Calu3 (cell line): ENCODE measurements around the gene VPS54. TPM values are rescaled to one million over a fixed set of nuclear protein-coding genes. Genes with fewer than 3 reads are reported as not detected.

Source experiments
- BruUV-seq: library from RNA; stranded (reverse); fragments of 400-500 nt; replicated peaks from 2 replicates; lab custom pipeline; 2021; lab: Mats Ljungman, UMichigan
- CTCF ChIA-PET: fragments of 300-600 bp; sonication (Branson Sonifier 250); formaldehyde crosslinking; loops from one replicate; lab custom pipeline; 2022; ENCODE audit warnings: antibody characterized with exemption; lab: Charles Lee
- DNase-seq: peaks from one replicate; pipeline ENCODE4 v3.0.0; 2022
- H3K27ac Mint-ChIP-seq: one replicate; pipeline ENCODE4 v1.8.0; 2022; ENCODE audit warnings: mixed read lengths; ENCODE audit not compliant: unreplicated experiment
- H3K27me3 Mint-ChIP-seq: one replicate; pipeline ENCODE4 v1.8.0; 2022; ENCODE audit warnings: mixed read lengths; ENCODE audit not compliant: unreplicated experiment
- H3K36me3 Mint-ChIP-seq: one replicate; pipeline ENCODE4 v1.8.0; 2022; ENCODE audit warnings: mild to moderate bottlenecking, moderate library complexity, mixed read lengths; ENCODE audit not compliant: insufficient read depth, unreplicated experiment
- H3K4me1 Mint-ChIP-seq: one replicate; pipeline ENCODE4 v1.8.0; 2022; ENCODE audit warnings: mild to moderate bottlenecking, low read depth, mixed read lengths; ENCODE audit not compliant: unreplicated experiment
- H3K4me3 Mint-ChIP-seq: one replicate; pipeline ENCODE4 v1.8.0; 2022; ENCODE audit warnings: mild to moderate bottlenecking, low read depth, moderate library complexity, mixed read lengths; ENCODE audit not compliant: unreplicated experiment
- H3K9me3 Mint-ChIP-seq: one replicate; pipeline ENCODE4 v1.8.0; 2022; ENCODE audit warnings: low read depth, mixed read lengths; ENCODE audit not compliant: unreplicated experiment
- intact Hi-C: fragments of 100-400 bp; cut with micrococcal nuclease; formaldehyde crosslinking; loops from one replicate; pipeline ENCODE4 v1.10.0; 2022; ENCODE audit not compliant: unreplicated experiment
- total RNA-seq: library from RNA; stranded (reverse); gene quantifications from 2 replicates; pipeline ENCODE4 v1.2.3, GENCODE V29; 2022
- TF ChIP-seq, protein P1 (sequence below): fragments of 200-600 bp; IDR thresholded peaks from one replicate; pipeline ENCODE4 v1.8.0; 2022; ENCODE audit warnings: antibody characterized with exemption; ENCODE audit not compliant: unreplicated experiment

The VPS54 gene
- total RNA-seq, 1 experiment from 2014 or later, result 11.7 TPM

DNA sequence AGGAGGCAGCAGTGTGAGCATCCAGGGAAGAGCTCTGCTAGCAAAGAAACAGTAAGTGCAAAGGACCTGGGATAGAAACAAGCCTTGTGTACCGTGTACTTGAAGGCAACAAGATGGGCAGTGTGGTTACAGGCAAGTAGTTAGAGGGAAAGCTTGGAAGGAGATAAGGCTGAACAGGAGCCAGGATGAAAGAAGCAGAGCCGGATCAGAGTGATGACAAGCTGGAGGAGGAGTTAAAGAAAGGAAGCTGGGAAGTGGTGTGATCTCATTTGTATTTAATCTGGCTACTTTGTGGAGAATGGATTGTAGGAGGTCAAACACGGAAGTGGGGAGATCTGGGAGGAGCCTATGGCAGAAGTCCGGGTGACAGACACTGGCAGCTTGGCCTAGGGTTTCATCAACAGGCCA, 44.7 kb upstream of the VPS54 start:
- Mint-ChIP-seq H3K4me1 (peaks cover 18% of the 10 kb centered on the region), H3K4me3 (no peak overlapping the region), H3K27me3 (no peaks in the 10 kb centered on the region), H3K27ac (no peak overlapping the region), H3K36me3 (no peaks in the 10 kb centered on the region), H3K9me3 (no peaks in the 10 kb centered on the region)
- no TSS peak for BruUV-seq
- CTCF ChIA-PET, result no interaction called here
- intact Hi-C loops, result no loop called here
- DNase-seq, result no peak
- TF ChIP-seq, protein P1, sequence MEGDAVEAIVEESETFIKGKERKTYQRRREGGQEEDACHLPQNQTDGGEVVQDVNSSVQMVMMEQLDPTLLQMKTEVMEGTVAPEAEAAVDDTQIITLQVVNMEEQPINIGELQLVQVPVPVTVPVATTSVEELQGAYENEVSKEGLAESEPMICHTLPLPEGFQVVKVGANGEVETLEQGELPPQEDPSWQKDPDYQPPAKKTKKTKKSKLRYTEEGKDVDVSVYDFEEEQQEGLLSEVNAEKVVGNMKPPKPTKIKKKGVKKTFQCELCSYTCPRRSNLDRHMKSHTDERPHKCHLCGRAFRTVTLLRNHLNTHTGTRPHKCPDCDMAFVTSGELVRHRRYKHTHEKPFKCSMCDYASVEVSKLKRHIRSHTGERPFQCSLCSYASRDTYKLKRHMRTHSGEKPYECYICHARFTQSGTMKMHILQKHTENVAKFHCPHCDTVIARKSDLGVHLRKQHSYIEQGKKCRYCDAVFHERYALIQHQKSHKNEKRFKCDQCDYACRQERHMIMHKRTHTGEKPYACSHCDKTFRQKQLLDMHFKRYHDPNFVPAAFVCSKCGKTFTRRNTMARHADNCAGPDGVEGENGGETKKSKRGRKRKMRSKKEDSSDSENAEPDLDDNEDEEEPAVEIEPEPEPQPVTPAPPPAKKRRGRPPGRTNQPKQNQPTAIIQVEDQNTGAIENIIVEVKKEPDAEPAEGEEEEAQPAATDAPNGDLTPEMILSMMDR, result no peak

DNA sequence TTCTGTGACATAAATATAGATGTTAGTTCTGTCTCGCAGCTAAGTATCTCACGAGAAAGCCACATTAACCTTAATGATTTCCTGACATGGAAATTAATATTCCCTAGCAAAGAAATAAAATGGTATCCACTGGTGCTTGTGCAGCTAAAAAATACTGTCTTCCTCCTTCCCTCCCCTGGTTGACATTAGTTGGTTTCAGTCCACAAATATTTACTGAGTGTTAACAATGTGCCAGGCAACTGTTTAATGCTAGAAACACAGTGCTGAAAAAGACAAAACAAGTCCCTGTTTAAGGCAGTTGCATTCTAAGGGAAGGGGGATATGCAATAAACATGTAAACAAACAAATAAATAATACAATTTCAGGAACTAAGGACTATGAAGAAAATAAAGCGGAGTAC, 44.2 kb upstream of the VPS54 start:
- intact Hi-C loops, result no loop called here
- Mint-ChIP-seq H3K36me3 (no peaks in the 10 kb centered on the region), H3K27me3 (no peaks in the 10 kb centered on the region), H3K9me3 (no peaks in the 10 kb centered on the region), H3K4me1 (peaks cover 18% of the 10 kb centered on the region), H3K4me3 (no peak overlapping the region), H3K27ac (no peak overlapping the region)
- TF ChIP-seq, protein P1, result no peak
- BruUV-seq, result no TSS peak
- no peak for DNase-seq
- CTCF ChIA-PET, result interaction anchor here (0.6 to 1.0 kb wide), 2 partner anchors 14 to 227 kb away, joined by 3 read pairs; no protein-coding TSS in a partner anchor

DNA sequence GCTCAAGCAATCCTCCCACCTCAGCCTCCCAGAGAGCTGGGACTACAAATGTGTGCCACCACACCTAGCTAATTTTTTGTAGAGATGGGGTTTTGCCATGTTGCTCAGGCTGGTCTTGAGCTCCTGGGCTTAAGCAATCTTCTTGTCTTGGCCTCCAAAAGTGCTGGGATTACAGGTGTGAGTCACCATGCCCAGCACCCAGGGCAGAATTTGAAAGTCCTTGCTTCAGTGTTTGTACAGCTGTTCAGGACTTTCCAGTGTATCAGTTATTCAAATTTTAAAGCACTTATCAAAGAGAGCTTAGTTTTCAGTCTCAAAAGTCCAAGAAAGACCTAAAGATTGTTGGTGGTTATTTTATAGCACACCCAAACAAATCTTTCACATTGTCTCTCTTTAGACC, 43.6 kb upstream of the VPS54 start:
- no peak overlapping the region for H3K27ac Mint-ChIP-seq
- BruUV-seq, result no TSS peak
- intact Hi-C loops, result no loop called here
- CTCF ChIA-PET, result interaction anchor here (0.6 to 1.0 kb wide), 3 partner anchors 13 to 430 kb away, joined by 3 read pairs; no protein-coding TSS in a partner anchor
- TF ChIP-seq, protein P1, result no peak
- no peaks in the 10 kb centered on the region for H3K27me3 Mint-ChIP-seq
- peaks cover 18% of the 10 kb centered on the region for H3K4me1 Mint-ChIP-seq
- no peaks in the 10 kb centered on the region for H3K9me3 Mint-ChIP-seq
- peak; percentile 14 for DNase-seq
- H3K36me3 Mint-ChIP-seq, result no peaks in the 10 kb centered on the region
- no peak overlapping the region for H3K4me3 Mint-ChIP-seq

DNA sequence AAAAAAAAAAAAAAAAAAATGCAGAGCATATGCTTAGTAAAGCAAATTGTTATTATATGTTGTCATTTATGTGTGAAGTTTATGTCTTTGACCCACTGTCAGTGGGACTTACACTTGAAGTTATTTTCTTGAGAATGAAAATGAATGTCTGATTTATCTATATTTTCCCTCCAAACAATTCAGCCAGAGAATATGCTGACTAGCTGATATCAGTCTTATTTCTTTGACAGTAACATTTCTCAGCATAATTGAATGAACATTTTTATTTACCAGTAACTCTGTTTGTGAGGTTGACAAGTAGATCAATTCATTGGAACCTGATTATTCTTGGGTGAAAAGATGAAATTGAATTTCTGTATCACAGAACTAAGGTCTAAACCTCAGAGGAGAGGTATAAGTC, 40.0 kb upstream of the VPS54 start:
- Mint-ChIP-seq H3K27ac (no peak overlapping the region), H3K27me3 (no peaks in the 10 kb centered on the region), H3K4me1 (peaks cover 8% of the 10 kb centered on the region), H3K9me3 (no peaks in the 10 kb centered on the region), H3K36me3 (no peaks in the 10 kb centered on the region), H3K4me3 (no peak overlapping the region)
- CTCF ChIA-PET, result interaction anchor here (0.6 kb wide), 2 partner anchors 296 to 999 kb away, joined by 3 read pairs; no protein-coding TSS in a partner anchor
- TF ChIP-seq, protein P1, result no peak
- no peak for DNase-seq
- intact Hi-C loops, result loop anchor here (10.0 kb wide), 1 partner anchor 156 kb away; no protein-coding TSS in a partner anchor
- no TSS peak for BruUV-seq
